Uterus (tissue), 2 donors: ENCODE results near the gene SCARF1.

Experiments used
- POLR2A ChIP-seq, 2 donors: fragments of 450-650 bp; IDR thresholded peaks; one replicate each; pipeline ENCODE4 v1.6.1; 2016; ENCODE audit warnings: antibody characterized with exemption in 2 of 2, mild to moderate bottlenecking in 1 of 2, moderate library complexity in 1 of 2
- TF ChIP-seq, protein P1 (sequence below), 4 experiments: fragments of 200-600 bp in 2 of 4; fragments of 450-650 bp in 2 of 4; sonication (generic) in 2 of 4; IDR thresholded peaks; one replicate each; pipeline ENCODE4 v1.5.1; 2016 to 2019; ENCODE audit warnings: antibody characterized with exemption in 4 of 4, mild to moderate bottlenecking in 2 of 4, moderate library complexity in 1 of 4

DNA sequence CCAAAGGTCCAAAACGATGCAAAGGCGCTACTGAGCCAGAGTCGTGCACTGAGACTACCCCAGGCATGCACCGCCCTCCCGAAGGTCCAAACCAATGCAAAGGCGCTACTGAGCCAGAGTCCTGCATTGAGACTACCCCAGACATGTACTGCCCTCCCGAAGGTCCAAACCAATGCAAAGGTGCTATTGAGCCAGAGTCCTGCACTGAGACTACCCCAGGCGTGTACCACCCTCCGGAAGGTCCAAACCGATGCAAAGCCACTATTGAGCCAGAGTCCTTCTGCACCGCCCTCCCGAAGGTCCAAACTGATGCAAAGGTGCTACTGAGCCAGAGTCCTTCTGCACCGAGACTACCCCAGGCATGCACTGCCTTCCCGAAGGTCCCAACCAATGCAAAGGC, 44.0 kb downstream of the SCARF1 start:
- TF ChIP-seq POLR2A (IDR thresholded peaks at IDR 0.05) = no peak
- TF ChIP-seq, protein P1, sequence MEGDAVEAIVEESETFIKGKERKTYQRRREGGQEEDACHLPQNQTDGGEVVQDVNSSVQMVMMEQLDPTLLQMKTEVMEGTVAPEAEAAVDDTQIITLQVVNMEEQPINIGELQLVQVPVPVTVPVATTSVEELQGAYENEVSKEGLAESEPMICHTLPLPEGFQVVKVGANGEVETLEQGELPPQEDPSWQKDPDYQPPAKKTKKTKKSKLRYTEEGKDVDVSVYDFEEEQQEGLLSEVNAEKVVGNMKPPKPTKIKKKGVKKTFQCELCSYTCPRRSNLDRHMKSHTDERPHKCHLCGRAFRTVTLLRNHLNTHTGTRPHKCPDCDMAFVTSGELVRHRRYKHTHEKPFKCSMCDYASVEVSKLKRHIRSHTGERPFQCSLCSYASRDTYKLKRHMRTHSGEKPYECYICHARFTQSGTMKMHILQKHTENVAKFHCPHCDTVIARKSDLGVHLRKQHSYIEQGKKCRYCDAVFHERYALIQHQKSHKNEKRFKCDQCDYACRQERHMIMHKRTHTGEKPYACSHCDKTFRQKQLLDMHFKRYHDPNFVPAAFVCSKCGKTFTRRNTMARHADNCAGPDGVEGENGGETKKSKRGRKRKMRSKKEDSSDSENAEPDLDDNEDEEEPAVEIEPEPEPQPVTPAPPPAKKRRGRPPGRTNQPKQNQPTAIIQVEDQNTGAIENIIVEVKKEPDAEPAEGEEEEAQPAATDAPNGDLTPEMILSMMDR (IDR thresholded peaks at IDR 0.05) = no peak
